IPS DF 6.9 (cell line): Measurements from ENCODE around the gene OXT.

Experiments used
- DNase-seq: peaks from one replicate; pipeline ENCODE4 v3.0.0-alpha.2; 2013; ENCODE audit warnings: low read depth, low spot score
- H3K27ac ChIP-seq: one replicate; pipeline ENCODE4 v1.5.1; 2013; ENCODE audit warnings: low read length, control low read depth
- H3K27me3 ChIP-seq: 2 replicates; pipeline ENCODE4 v1.6.1; 2013; ENCODE audit warnings: mild to moderate bottlenecking, low read length; ENCODE audit not compliant: control insufficient read depth, insufficient read depth
- H3K36me3 ChIP-seq: 2 replicates; pipeline ENCODE4 v1.6.1; 2013; ENCODE audit warnings: low read length; ENCODE audit not compliant: control insufficient read depth, insufficient read depth
- H3K4me1 ChIP-seq: 2 replicates; pipeline ENCODE4 v1.6.1; 2013; ENCODE audit warnings: low read length; ENCODE audit not compliant: control insufficient read depth, insufficient read depth
- H3K4me3 ChIP-seq: 2 replicates; pipeline ENCODE4 v1.5.1; 2013; ENCODE audit warnings: mild to moderate bottlenecking, low read length
- H3K9me3 ChIP-seq: 2 replicates; pipeline ENCODE4 v1.6.1; 2013; ENCODE audit warnings: low read length, inconsistent platforms; ENCODE audit not compliant: control insufficient read depth, insufficient read depth
- WGBS: extraction: QIAGEN DNeasy Blood & Tissue Kit; methylation state at CpG from one replicate; pipeline ENCODE4 v1.1.7; 2013; ENCODE audit warnings: mixed read lengths, missing lambda C conversion rate; ENCODE audit not compliant: insufficient read length, insufficient coverage; 5-methylcytosine and 5-hydroxymethylcytosine counted together

OXT gene

GRCh38 chr20:3102575-3103368 lies 31.4 kb downstream of the OXT start:
- no peak for DNase-seq
- Histone ChIP-seq H3K4me1 (no peaks in the 10 kb centered on the region), H3K27ac (no peak overlapping the region), H3K27me3 (no peaks in the 10 kb centered on the region), H3K4me3 (no peak overlapping the region), H3K36me3 (no peaks in the 10 kb centered on the region), H3K9me3 (no peaks in the 10 kb centered on the region)
- no CpG with 5 or more reads among the region's 13 CpGs for WGBS

DNA sequence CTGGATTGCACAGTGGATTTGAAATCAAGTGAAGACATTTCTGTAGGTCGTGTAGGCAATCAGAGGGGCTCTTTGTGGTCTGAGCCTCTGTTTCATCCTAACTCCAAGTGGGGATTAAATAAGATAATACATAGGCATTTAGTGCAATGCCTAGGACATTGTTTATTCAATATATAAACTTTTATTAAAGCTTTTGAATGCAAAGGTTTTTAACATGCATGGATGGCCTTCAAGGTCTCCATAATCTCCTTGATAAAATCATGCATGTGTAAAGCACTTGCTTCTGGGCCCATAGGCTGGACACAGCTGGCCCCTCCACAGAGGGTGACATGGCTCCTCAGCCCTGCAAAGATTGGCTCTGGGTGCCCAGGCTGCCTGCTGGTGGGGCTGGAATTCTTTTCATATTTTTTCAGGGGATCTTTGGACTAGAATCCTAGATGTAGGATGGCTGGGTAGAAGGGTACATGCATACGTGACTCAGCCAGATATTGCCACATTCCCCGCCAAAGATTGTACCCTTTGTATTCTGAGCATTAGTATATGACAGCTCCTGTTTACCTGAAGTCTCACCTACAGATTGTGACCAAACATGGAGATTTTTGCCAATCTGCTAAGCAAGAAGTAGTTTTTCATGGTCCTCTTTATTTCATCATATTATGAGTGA lies 32.1 kb downstream of the OXT start:
- Histone ChIP-seq H3K4me1 (no peaks in the 10 kb centered on the region), H3K9me3 (no peaks in the 10 kb centered on the region), H3K27ac (no peak overlapping the region), H3K4me3 (no peak overlapping the region), H3K27me3 (no peaks in the 10 kb centered on the region), H3K36me3 (no peaks in the 10 kb centered on the region)
- no peak for DNase-seq
- WGBS: no CpG with 5 or more reads among the region's 3 CpGs

- H3K27ac ChIP-seq: no peak overlapping the region
- H3K9me3 ChIP-seq: no peaks in the 10 kb centered on the region
- DNase-seq: no peak
- no peak overlapping the region for H3K4me3 ChIP-seq
- H3K27me3 ChIP-seq: no peaks in the 10 kb centered on the region
- H3K36me3 ChIP-seq: no peaks in the 10 kb centered on the region
- no peaks in the 10 kb centered on the region for H3K4me1 ChIP-seq
- no CpG with 5 or more reads among the region's 18 CpGs for WGBS
These were observed 34.1 kb downstream of the OXT start for GRCh38 chr20:3105256-3106137.

- DNase-seq: no peak
- Histone ChIP-seq H3K4me3 (no peak overlapping the region), H3K9me3 (no peaks in the 10 kb centered on the region), H3K27me3 (no peaks in the 10 kb centered on the region), H3K4me1 (no peaks in the 10 kb centered on the region), H3K27ac (no peak overlapping the region), H3K36me3 (no peaks in the 10 kb centered on the region)
- whole genome bisulfite sequencing: no CpG with 5 or more reads among the region's 3 CpGs
These were observed 34.8 kb downstream of the OXT start for GRCh38 chr20:3106185-3106584.

- Histone ChIP-seq H3K4me3 (no peak overlapping the region), H3K4me1 (no peaks in the 10 kb centered on the region; the same call in 1 of the 2 replicates), H3K36me3 (no peaks in the 10 kb centered on the region), H3K27me3 (no peaks in the 10 kb centered on the region), H3K27ac (no peak overlapping the region), H3K9me3 (no peaks in the 10 kb centered on the region)
- no peak for DNase-seq
- no CpG with 5 or more reads among the region's 14 CpGs for WGBS
These were observed 35.4 kb downstream of the OXT start for GRCh38 chr20:3106658-3107463.

- no CpG with 5 or more reads among the region's 12 CpGs for WGBS
- H3K4me3 ChIP-seq: no peak overlapping the region
These were observed 36.1 kb downstream of the OXT start for GRCh38 chr20:3107464-3108025.

DNA sequence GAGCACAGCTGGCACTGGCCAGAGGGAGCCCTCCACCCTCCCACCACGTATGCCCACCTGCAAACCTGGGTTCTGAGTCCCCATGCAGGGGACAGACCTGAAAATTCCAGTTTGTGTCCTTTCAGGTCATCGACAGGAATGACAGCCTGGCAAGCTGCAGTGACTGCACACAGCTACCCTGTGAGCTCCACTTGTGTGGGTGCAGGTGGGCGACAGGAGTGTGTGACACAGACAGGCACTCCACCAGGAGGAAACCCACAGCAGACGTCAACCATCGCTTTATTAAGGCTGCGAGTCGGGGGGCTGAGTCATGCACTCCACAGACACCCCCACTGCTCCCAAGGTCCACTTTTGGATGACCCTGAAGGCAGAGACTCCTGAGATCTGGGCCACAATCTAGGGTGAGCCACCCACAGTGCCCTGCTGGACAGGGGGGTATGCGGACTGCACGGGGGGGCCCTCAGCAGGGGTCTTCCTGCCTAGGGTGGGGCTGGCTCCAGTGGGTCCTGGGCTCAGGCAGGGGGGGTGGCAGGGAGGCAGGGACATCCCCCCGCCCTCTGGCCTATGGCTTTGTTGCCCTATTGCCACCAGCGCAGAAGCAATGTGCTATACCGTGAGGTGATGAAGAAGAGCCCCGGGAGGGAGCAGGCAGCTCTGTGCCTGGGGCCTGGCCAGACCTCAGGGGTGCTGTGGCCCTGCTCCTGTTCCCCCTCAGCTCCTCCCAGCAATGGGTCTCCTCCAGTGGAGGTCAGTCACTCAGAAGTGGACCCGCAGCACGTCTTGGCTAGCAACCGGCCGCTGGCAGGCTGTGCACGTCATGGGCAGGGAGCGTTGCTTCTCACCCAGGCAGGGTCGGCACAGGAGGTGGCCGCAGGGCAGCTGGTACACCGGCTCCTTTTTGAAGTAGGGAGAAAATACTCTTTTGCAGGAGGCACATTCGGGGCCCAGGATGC lies 38.2 kb downstream of the OXT start:
- WGBS: no CpG with 5 or more reads among the region's 23 CpGs

More at GRCh38 chr20:3107464-3108025, 36.1 kb downstream of the OXT start:
- no peak overlapping the region for H3K27ac ChIP-seq
- H3K9me3 ChIP-seq: no peaks in the 10 kb centered on the region
- no peak for DNase-seq
- H3K36me3 ChIP-seq: no peaks in the 10 kb centered on the region
- no peaks in the 10 kb centered on the region; the same call in 1 of the 2 replicates for H3K4me1 ChIP-seq
- H3K27me3 ChIP-seq: no peaks in the 10 kb centered on the region

DNA sequence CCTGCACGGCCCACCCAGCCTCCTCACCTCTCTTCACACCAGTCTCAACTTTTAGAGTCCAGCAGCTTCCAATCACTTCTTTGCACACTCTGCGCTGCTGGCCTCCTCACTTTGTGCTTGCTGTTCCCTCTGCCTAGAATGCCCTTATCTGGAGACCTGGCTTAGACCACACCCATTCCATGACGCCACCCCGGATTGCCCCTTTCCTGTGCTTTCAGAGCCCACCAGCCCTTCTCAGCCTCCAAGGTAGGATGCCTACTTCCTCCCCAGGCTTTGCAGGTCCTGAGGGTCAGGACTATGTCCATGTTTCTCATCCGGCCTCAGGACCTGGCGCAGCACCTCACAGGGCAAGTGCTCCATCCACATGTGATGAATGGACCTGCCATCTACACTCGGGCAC lies 40.1 kb downstream of the OXT start:
- WGBS: no CpG with 5 or more reads among the region's 7 CpGs
- Histone ChIP-seq H3K4me3 (no peak overlapping the region), H3K27me3 (no peaks in the 10 kb centered on the region), H3K4me1 (peaks cover 2% of the 10 kb centered on the region; the same call in 1 of the 2 replicates), H3K36me3 (no peaks in the 10 kb centered on the region), H3K9me3 (no peaks in the 10 kb centered on the region), H3K27ac (no peak overlapping the region)
- DNase-seq: no peak

More for the DNA sequence above, 38.2 kb downstream of the OXT start:
- Histone ChIP-seq H3K4me3 (no peak overlapping the region), H3K27me3 (no peaks in the 10 kb centered on the region), H3K36me3 (no peaks in the 10 kb centered on the region), H3K9me3 (no peaks in the 10 kb centered on the region), H3K4me1 (no peaks in the 10 kb centered on the region; the same call in 1 of the 2 replicates), H3K27ac (no peak overlapping the region)
- no peak for DNase-seq

DNA sequence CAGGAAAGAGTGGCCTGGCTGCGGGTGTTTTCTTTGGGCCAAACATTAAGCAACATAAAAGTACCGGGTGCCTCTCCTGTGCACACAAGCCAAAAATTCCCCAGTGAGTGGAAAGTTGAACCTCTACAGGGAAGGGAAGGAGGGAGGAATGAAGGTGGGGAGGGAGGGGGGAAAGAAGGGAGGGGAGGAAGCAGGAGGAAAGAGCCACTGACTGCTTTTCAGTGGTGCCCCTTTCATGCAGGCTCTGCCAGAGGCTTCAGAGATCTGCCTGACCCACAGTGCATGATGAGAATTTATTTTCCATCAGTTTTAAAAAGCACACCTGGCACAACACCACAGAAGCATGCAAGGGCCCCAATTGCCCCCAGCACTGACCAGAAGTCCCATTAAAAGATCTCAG lies 40.6 kb downstream of the OXT start:
- Histone ChIP-seq H3K36me3 (no peaks in the 10 kb centered on the region), H3K9me3 (no peaks in the 10 kb centered on the region), H3K4me3 (no peak overlapping the region), H3K27ac (no peak overlapping the region), H3K27me3 (no peaks in the 10 kb centered on the region), H3K4me1 (peaks cover 2% of the 10 kb centered on the region; the same call in 1 of the 2 replicates)
- DNase-seq: no peak
- WGBS: no CpG with 5 or more reads among the region's 2 CpGs
